CMK (cell line): ENCODE measurements around the gene PRELID3B.

Experiments
- DNase-seq: peaks from one replicate; pipeline ENCODE4 v3.0.0-alpha.2; 2010; ENCODE audit warnings: low read depth

Gene PRELID3B

DNA sequence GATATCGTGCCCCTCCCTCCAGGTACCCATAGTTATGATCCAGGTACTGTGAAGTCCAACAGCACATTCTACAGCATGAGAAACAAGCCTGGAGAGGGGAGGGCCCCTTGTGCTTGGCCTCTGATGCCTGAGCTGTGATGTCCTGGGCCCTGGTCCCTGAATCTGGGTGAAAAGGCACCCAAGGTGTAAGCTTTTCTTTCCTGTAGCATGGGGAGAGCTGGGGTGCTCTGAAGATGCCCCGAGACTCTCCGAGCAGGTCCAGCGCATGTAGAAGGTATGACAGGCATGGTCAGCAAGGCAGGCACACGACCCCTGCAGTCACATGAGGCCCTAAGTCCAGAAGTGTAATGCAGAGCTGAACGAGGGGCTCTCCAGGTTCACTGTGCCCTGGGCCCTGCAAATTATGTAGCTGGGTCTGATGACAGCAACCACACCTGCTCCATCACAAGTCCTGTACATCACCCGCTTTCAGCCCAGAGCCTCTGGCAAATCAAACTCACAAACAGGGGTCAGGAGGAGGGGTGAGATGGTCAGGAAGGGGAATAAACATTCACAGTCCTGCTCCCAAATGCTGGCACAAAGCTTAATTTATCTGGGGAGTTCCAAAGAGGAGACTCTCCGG lies 33.8 kb downstream of the PRELID3B start:
- DNase-seq: no peak

DNA sequence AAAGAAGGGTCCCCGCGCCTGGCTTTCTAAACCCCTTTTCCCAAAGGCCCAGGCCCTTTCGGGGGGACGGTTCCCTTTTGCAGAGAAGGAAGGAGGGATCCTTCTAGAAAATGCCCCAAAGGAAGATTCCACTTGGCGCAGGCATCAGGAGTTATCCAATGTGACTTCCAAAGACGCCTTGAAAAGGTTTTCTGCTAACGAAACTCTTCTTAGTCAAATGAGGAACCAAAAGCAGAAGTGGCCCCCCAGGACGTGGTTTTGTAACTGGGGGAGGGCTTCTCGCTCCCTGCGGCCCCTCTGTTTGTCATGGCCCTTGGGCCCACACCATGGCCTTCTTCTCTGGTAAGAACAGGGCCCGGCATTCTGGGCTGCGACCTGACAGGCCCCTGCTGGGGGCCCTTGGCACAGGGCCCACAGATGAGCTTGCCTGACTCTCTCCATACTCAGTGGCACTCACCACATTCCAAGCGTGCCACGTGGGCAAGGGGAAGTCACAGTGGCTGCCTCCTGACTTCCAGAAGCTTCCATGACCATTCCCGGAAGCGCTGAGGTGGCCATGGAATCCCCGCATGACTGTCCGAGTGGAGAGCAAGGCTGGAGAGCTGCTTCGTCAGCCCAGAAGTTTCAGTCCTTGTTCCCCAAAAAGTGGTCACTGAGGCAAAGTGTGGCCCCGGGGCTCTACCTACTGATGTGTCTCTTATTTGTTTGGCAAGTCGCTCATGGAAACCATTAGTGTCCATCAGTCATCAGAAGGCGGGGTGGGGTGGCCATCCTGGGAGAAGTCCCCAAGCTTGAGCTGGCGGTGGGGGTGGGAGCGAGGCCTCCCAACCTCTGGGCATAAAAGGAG lies 34.7 kb downstream of the PRELID3B start:
- no peak for DNase-seq

DNA sequence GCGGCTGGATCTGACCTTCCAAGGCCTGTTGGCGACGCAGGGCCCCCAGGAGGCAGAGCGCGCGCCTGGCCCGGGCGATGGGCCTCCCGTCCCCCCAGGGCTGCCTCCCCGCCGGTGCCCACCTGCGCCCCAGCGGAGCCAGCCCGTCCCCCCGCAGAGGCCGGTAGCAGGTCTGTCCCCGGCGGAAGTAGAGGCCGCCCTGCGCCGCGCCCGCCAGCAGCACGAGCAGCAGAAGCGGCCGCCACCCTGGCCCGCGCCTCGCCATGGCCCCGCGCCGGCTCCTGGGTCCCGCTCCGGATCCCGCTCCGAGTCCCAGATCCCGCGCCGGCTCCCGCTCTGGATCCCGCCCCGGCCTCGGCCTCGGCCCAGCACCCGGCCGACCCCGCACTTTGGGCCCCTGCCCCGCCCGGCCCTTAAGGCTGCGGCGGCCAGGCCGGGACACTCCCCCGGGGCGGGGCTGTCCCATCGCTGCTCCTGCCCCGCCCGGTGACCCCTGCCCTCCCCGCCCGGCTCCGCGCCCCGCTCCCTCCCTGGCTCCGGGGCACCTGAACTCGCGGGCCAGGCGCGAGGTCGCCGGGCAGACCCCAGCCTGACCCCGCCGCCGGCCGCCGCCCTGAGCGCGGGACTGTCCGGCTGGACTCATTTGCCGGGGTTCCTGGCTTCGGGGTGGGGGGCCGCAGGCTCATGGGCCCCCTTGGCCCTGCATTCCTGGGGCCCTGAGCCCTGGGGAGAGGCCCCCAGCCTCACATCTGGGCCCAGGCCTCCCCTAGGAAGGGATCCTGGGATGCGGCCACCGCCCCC lies 35.5 kb downstream of the PRELID3B start, which contains the start of gene CTSZ:
Gene CTSZ, minus strand, starts transcription at position 391 of the 801 bp plus-strand sequence. Its CDS starts 126 bp downstream, at position 265.
- no peak for DNase-seq

DNA sequence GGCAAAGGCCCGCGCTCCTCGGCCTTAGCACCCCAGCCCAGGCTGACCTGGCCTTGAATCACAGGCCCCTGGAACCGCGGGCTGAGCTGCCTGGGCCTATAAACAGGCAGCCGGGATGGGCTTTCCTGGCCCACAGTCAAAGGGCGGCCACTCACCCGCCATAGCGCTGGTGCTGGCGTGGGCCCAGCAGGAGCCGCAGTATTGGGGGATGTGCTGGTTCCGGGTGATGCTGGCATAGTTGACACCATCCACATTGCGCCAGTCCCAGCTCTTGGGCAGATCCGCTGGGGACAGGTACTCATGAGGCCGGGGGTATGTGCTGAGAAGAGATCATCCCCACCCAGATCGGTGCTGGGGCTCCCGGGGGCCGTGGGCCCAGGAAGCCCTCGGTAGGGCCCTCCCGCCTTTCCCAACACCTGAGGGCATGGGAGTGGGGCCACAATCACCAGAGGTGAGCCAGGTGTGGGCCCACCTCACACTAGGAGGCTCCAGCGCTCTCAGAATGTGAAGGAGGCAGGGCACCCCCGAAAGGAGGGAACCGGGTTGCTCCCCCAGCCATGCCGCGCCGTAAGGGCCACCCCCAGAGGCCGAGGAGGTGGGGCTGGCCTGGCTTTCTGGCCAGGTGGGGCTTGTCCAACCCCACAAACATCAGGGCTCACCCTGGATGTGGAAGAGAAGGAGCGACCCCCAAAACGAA lies 36.3 kb downstream of the PRELID3B start:
- no peak for DNase-seq

DNA sequence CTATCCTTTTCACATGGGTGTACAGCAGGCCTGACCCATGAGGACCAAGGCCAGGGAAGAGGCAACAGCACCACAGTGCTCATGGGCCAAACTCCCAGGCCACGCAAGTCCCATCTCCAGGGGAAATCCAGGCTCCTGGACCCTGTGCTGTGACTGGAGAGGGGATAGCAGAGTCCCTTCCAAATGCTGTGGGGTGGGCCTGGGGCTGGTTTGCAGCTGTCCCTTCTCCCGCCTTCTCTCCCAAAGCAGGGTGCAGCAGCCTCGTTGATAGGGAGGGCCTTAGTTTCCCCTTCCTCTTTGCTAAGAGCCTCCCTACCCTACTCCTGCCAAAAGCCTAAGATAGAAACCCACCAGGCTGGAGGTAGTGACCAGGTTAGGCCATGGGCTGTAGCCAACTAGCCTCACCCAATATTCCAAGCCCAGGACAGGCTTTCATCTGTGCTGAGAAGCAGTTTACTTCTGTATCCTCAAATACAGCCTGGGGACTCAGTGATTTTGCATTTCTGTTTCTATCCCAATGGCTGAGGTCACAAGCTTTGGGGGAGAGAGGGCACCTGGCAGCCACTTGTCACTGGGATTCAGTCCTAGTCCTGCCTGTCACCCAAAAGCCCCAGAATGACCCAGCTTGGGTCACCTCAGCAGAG lies 36.9 kb downstream of the PRELID3B start:
- no peak for DNase-seq

DNA sequence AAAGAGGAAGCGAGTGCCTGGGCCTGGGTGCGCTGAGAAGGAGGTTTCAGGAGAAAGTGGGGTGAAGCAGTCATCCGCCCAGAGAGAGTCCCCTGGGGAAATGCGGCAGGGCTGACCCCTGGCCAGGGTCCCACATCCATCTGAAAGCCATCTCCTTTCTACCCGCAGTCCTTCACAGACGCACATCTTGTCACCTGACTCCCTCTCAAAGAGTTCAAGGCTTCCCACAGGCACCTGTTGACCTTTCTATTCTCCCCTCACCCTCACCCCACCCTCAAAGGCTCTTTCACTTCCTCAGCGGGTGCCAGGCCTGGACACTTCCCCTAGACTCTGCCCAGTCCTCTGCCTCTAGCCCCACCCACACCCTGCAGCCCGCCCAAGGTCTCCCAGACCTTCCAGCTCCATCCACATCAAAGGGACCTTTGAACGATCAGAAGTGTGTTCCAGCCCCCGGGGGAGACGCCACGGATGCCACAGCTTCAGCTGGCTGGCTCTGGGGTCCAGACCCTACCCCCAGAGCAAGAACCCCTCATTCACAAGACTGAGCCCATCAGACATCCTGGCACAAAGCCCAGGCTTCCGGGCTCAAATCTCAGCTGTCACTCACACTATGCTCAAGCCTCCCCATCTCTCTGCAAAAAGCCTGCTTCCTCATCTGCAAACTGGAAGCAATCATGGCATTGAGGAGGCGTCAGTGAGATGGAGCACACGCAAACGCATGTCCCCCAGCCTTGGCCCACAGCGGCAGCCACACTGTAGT lies 37.6 kb downstream of the PRELID3B start:
- no peak for DNase-seq

DNA sequence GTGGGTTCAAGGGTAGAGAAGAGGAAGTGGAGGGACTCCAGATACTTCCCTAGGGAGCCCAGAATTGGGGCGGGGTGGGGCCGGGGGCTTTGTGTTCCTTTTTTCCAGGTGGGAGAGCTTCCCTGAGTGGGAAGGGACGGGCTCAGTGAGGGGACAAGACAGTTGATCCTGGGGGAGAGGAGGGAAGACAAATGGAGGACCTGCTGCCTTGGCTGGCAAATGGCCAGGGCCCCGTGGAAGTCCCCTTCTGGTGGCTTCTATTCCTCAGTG lies 38.2 kb downstream of the PRELID3B start:
- no peak for DNase-seq

DNA sequence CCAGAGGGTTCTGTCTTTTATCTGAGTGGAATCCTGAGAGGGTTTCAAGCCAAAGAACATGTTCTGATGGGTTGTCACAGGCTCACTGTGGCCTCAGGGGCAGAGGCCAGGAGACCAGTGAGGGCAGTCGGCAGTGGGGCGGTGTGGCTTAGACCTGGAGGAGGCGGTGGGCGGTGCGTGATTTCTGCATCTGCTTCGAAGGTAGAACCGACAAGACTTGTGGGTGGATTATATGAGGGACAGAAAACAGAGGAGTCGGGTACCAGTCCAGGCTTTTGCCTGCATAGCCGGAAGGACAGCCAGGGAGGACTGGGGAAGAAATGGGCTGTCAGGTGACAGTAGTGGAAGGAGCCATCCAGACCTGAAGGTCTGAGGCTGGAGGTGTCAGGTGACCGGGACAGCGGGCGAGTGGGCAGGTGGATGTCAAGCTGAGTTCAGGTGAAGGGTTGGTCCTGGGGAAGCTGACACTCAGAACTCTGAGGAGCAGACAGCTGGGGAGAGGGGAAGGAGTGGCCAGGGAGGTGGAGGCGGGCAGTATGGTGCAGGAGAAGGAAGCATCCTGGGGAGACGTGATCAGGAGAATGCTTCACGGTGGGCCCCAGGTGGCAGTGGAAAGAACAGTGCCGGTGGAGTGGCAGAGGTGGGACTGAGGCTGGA lies 38.6 kb downstream of the PRELID3B start:
- DNase-seq: no peak

DNA sequence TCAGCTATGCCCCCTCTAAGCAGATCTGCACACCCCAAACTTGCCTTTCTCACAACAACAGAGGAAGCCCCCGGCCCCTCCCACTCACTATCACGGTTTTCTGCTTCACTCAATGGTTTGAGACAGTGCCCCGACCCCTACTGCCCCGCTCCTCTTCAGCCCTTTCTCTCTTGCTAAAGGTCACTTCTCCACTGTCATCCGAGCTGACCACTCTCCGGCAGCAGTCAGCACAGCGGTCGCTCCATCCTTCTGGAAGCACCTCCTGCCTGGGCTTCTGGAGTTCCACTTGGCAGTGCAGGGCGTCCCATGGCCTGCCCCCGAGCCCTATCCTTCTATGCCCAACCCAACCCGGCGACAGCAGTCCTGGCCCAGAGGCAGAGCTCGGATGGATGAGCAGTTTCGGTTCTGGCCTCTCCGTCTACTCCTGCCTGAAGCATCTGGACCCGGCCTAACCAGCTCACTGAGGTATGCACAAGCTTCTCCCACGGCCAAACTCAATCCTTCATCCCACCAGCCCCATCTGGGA lies 39.6 kb downstream of the PRELID3B start:
- DNase-seq: no peak

DNA sequence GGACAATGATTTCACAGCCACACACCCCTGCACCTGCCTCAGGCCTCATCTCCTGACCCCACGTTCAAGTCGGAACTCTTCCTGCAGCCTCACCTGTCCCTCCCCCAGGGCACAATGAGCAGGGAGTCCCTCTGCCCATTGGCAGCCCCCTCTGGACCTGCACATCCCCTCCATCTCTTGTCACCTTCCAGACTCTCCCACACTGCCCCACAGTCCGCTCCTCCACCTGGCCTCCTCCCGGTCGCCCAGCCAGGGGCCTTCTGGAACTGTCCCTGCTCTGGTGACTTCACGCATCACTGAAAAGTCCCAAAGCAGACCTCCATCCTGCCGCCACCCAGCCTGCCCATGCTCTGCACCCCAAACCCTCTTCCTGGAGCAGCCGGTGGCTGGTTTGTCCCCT lies 40.2 kb downstream of the PRELID3B start:
- DNase-seq: no peak

DNA sequence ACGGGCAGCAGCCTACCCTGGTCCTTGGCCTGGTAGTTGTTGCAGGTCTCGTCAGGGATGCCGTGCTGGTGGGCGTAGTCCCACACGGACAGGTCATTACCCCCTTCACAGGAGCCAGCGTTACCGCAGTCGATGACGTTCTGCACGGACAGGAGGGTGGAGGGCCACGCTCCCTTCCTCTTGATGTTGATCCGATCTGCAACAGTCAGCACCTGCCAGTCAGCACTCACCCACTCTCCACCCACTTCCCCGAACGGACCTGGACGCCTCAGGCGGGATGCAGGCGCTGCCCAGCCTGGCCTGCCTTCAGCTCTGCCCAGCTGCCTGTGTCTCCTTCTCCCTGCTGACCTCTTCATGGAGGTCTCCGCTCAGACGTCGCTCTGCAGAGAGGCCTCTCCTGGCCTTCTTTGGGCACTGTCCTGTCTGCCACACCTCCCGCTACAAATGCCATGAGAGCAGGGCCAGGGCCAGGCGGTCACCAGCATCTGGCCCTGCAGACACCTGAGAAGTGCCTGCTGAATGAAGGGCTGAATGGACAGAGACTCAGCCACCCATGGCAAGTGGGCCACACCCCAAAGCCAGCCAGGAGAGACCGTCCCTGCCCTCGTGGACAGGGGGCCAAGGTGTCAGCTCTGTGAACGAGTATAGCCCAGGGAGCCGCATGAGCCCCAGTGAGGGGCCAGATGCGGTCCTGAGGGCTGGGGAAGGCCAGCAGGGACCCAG lies 41.0 kb downstream of the PRELID3B start:
- DNase-seq: no peak

DNA sequence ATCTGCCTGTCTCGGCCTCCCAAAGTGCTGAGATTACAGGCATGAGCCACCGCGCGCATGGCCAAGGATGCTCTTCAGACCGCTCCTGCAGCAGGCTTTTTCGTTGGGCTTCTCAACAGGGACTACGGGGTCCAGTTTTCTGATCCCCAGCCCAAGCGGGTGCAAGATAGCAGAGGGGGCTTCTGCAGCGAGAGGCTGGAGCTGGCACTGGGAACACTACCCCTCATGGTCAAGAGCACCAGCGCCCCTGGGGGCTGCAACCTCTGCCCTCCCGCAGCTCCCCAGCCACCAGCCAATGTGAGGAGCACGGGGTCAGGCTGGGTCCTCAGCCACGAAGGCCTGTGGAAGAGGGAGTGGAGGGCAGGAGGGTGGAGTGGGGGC lies 41.5 kb downstream of the PRELID3B start:
- no peak for DNase-seq

DNA sequence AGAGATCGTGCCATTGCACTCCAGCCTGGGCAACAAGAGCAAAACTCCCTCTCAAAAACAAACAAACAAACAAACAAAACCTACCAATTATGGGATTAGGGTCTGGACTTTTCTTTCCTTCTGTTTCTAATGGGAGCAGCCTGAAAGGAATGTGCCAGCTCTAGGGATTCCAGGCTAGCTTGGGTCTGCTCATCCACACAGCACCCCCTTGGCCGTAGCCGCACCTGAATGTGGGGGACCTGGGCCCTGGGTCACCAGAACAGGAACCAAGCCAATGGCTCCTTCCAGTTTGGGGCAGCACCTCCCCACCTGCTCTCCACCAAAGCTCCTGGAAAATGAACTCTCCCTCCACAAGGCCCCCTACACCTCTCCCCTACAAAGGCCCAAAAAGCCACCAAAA lies 42.3 kb downstream of the PRELID3B start:
- DNase-seq: no peak

DNA sequence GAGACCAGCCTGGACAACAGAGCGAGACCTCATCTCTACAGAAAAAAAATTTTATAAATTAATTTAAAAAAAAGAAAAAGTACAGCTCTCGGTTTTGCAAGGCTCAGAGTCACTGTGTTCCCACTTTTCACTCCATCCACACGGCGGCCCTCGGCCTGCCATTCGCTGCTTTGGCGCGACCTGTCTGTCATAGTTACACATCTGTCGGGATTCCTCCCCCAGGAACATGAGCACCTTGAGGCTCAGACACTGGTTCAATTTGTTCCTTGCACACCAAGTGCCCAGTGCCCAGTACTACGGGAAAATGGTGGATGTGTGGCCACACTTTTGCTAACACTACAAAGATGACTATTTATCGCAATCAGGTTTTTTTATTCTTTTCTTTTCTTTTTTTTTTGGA lies 43.9 kb downstream of the PRELID3B start:
- no peak for DNase-seq

DNA sequence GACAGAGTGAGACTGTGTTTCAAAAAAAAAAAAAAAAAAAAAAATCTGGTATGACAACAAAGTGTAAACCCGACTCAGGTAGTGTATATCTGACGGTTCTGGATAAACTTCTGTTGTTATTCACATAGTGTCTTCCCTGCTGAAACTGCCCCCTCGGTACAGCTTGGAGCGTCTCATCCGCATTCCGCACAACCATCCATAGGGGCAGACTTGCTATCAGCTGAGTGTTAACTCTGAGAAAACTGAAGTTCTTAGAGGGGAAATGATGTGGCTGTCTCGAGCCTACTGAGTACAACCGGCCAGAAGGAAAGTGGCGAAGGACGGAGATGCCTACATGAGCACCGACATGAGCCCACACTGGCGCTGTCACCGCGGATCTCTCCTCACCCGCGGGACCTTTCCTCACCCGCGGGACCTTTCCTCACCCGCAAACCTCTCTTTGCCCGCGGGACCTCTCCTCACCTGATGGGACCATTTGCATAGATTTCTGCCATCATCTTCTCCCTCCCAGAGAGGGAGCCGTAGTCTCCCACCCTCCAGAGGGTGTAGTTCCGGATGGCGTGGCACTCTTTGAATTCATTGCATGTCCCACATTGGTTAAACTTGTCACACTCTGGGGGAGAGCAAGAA lies 45.3 kb downstream of the PRELID3B start:
- DNase-seq: no peak

DNA sequence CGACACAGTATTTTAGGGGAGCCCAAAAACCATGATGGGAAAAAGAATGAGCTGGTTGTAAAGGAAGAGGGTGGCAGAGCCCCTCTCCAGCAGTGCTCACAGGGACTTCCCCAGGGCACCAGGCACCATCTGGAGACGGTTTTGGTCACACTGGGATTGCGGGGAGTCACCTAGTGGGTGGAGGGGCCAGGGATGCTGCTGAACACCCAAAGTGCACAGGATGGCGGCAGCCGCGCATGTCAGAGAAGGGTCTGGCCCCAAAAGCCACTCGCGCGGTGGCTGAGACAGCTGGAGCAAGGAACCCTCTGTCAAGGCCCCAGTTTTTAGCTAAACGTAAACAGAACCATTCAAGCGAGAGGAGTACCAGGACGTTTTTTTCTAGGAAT lies 46.4 kb downstream of the PRELID3B start:
- DNase-seq: no peak

DNA sequence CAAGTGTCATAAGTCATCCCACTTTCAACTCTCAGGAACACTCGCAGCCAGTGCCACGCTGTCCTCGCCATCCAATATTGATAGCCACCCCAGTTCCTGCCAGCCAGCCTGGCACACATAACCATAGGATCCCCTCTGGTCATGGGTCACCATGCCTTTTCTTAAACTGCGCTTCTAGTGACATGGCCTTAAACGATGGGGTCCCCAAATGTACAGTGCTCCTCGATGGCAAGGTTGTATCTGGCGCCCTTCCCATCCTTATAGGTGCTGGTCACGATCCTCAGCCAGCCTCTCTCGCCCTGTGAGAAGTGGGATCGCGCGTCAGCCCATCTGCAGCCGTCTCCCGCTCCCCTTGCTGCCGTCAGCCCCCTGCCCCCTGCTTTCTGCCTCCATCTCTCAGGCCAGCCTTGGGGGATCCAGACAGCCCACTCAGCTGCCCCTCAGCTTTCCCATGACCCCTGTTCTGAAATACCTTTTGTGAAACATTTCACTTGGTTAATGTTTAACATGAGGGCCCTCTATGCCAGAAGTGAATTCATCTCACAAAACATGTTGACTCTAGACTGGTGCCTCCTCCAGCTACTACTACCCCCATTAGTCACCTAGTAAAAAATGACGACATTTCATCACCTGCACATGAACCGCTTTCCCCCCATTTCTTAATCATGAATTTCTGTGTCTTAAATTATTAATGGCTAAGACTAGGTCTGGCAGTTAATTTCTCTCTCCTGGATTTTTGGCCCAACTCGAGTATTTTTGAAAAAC lies 46.9 kb downstream of the PRELID3B start:
- no peak for DNase-seq

DNA sequence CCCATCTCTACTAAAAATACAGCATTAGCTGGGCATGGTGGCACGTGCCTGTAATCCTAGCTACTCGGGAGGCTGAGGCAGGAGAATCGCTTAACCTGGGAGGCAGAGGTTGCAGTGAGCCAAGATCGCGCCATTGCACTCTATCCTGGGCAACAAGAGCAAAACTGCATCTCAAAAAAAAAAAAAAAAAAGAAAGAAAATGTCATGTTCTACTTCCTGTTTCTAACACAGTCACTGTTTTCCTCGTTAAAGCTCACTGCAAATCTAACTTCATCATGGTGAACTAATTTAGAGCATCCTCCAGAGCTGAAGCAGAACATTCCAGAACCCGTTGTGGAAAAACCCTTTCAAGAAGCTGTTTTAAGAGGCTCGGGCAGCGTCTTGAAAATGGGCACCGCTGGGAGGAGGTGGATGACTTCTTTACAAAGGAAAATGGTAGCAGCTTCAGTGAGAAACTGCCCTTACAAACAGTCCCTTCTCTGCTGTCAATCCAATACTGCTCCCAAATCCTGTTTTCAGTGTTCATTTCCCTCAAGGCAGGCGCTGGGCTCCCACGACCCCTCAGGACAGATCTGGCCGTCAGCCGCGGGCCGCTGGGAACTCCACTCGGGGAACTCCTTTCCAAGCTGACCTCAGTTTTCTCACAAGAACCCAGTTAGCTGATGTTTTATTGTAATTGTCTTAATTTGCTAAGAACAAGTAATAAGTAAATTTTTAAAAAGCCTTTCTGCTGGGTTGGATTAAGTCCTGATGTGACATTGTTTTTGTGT lies 48.0 kb downstream of the PRELID3B start:
- no peak for DNase-seq
